GM18861 (cell line): Measurements from ENCODE around the gene KCNQ1.

Experiments
- ATAC-seq: cut with Tn5 transposase; IDR thresholded peaks from one replicate; pipeline ENCODE4 v1.9.1; 2021; ENCODE audit not compliant: unreplicated experiment

Gene KCNQ1

DNA sequence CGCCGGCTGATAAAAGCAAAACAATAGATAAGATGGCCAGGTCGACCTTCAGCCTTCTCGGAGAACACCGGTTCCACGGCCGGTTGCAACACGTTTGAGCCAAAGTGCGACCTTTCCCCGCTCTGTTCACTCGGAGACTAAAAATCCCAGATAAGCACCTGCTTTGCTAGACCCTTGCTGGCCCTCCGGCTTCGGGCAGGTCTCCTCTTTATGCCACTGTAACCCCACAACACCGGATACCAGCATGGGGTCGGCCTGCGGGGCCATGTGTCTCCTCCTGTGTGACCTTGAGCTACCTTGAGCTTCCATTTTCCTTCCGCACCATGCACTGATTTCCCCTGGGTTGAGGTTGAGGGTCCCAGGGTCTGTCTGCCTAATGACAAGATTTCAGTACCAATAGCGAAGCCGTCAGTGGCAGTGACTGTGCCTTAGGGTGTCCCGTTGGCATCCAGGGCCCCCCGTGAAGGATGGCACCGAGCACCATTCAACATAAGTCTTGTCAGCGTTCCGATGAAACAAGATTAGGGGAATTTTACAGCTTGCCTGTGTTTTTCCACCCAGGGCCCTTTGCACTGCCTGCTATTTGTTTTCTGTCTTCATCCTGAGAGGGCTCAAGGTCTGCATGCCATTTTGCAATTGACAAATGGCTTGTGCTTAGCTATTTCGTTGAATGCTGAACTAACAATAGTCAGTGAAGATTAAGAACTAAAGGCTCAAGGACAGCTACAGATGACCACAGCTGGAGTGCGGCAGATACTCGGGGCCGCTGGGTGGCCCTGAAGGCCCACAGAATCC is 118.6 kb downstream of the KCNQ1 start:
- no peak for ATAC-seq

DNA sequence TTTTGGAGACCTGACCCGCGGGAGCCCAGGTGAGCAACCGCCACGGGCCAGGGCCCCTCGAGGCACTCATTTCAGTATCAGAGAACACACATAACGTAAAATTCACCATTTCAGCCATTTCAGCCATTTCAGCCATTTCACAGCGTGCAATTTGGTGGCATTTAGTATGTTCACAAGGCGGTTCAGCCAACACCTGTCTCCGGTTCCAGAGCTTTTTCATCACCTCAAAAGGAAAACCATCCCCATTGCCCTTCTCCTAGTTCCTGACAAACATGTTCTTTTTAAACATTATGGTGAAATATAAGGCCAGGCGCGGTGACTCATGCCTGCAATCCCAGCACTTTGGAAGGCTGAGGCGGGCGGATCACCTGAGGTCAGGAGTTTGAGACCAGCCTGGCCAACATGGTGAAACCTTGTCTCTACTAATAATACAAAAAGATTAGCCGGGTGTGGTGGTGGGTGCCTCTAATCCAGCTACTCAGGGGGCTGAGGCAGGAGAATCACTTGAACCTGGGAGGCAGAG is 119.3 kb downstream of the KCNQ1 start:
- no peak for ATAC-seq

DNA sequence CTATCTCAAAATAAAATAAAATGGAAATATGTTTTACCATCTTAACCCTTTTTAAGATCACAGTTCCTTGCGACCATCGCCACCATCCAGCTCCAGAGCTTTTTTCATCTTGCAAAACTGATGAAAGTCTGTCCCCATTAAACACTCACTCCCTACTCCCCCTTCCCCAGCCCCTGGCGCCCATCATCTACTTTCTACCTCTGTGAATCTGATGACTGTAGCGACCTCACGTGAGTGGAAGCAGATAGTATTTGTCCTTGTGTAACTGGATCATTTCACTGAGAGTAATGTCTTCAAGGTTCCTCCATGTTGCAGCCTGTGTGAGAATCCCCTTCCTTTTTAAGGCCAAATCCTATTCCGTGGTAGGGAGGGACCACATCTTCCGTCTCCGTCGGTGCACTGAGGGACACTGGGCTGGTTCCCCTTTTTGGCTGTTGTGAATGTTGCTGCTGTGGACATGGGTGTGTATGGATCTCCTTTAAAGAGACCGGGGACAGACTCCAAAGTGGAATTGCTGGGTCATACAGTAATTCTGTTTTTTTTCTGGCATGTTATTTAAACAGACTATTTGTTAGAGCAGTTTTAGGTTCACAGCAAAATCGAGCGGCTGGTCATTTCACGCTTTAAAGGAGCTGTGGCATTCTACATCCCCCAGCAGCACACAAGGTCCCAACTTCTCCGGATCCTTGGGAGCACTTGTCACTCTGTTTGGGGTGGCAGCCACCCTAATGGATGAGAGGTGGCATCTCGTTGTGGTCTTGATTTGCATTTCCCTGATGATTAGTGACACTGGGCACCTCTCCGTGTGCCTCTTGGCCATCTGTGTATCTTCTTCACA is 120.0 kb downstream of the KCNQ1 start:
- ATAC-seq, result no peak

DNA sequence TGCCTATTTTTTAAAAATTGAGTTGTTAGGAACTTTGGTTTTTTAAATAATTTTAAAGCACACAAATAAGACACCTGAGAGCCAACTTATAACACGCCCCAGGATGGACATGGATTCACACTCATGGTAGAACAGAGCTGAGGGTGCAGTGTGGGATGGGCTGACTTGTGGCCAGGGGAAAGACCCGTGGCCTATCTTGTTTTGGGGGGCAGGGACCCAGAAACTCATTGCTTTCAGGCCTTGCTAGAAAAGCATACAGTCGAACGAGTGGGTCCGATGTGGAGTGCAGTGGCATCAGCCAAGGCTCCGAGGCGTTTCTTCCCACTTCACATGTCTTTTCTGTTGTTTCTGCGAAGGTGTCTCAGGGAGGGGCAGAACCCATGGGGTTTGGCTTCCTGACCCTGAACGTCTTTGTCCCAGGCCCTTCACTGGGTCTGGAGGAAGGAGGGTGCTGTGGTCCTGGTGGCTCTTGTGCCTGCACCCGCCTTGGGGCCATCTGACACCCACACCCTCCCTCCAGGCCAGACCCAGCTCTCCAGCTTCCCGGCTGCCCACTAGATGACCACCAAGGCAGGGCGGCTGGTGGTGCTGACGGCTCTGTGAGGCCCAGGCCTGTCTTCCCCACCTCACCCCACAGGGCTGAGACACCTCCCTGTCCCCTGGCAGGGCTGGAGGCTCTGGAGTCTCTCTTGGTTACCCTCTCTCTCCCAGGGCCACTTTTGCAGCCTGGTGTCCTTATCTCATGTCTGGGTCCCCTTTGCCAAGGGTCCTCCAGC is 120.8 kb downstream of the KCNQ1 start:
- no peak for ATAC-seq

DNA sequence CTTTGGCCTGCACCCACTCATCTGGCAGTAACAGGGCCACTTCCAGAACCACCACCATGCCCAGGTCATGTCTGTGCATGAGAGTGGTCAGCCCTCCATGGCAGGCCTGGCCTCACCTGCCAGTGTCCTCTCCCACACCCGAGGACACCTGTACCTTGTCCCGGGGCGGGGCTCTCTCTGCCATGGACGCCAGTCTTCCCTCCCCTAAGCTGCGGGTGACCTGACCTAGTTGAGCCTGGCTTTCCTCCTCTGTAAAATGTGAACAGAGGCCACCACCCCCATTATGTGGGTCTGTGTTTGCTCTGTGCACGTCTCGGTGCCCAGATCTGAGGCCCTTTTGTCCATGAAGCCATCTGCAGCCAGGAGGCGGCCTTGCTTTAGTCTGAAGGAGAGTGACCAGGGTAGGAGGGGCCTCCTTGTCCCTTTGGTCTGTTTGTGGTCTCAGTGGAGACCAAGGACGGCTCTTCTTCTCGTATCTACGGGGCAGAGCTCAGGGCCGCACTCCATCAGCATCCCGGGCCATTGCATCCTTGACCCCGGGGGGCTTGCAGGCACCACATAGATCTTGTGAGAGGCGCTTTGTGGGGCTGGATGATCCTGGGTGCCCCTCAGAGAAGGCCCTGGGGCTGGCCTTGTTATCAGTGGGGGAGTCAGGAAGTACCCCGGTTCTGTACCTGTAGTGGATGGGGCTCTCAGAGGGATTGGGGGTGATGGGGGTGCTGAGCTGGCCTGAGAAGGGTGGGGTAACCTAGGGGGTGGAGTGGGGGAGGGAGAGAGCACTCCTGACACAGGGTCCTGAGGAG is 121.6 kb downstream of the KCNQ1 start:
- no peak for ATAC-seq

DNA sequence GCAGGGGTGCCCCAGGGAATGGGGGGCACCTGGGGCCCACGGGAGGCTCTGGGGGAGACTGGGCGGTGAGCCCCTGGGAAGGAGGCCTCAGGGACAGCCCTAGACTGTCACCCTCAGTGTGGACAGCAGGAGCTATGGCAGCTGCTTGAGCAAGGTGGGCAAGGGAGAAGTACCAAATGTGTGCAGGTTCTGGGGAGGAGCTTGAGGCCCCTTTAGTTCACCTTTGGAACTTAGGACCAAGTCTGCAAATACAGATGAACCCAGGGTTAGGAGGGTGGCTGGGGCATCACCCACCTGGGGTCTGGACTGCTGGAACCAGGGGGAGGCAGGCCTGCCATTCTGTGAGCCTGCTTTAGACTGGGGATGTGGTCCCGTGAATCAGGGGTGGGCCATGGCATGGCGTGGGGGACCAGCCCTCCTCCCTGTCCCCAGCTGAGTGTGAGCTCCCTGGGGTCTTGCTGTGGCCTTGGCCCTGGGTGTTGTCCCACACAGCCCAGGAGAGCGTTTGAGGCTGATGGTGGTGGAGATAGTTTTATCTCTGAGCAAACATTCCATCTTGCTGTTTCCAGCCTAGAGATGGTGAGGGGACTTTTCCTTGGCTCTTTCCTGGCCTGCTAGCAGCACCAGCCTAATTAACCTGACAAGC is 122.3 kb downstream of the KCNQ1 start:
- ATAC-seq, result no peak

DNA sequence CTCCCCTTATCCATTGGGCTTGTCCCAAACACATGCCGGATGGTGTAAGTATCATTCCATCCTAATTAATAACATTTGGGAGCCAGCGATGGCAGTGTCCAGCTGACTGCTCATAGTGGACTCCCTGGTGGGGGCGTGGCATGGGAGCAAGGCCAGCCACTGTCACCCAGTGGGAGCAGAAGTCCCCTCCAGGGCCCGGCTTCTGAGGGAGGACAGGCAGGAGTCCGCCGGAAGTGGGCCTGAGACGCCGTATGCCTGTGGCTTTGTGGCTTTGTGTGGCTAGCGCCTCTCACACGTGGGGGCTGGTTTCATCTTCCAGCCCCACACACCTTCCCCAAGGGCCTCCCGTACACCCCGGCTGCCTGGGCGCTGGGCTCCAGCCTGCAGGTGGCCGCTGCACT is 124.5 kb downstream of the KCNQ1 start:
- no peak for ATAC-seq

DNA sequence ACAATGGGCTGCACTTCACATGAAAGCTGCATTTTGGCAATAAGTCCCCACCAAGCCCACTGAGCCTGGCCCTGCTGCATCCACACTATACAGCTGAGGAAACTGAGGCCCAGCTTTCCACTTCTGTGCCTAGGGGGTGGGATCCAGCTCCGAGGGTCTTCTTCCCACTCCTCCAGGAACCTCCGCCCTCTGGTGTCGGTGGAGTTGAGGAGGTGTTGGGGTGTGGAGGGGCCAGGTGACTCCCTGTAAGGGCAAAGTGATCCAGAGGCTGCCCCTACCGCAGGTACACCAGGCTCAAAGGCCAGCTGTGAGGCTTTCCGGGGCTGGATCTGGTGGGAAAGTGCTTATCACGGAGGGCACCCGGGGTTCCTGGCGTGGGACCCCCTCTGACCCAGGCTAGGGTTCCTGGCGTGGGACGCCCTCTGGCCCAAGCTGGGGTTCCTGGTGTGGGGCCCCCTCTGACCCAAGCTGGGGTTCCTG is 125.0 kb downstream of the KCNQ1 start:
- ATAC-seq, result no peak

DNA sequence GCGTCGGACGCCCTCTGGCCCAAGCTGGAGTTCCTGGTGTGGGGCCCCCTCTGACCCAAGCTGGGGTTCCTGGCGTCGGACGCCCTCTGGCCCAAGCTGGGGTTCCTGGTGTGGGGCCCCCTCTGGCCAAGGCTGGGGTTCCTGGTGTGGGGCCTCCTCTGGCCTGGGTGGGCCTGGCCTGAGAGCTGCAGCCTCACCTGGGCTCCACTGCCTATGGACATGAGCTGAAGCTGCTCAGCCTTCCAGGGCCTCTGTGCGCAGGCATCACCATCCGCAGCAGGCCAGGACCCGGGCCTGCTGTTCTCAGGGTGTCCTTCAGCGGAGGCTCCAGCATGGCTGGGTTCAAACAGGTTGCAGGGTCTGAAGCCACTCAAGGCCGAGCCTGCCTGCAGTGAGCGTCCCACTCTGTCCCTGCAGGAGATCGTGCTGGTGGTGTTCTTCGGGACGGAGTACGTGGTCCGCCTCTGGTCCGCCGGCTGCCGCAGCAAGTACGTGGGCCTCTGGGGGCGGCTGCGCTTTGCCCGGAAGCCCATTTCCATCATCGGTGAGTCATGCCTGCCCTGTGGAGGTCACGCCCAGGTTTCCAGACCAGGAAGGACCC is 125.5 kb downstream of the KCNQ1 start:
- ATAC-seq, result no peak

DNA sequence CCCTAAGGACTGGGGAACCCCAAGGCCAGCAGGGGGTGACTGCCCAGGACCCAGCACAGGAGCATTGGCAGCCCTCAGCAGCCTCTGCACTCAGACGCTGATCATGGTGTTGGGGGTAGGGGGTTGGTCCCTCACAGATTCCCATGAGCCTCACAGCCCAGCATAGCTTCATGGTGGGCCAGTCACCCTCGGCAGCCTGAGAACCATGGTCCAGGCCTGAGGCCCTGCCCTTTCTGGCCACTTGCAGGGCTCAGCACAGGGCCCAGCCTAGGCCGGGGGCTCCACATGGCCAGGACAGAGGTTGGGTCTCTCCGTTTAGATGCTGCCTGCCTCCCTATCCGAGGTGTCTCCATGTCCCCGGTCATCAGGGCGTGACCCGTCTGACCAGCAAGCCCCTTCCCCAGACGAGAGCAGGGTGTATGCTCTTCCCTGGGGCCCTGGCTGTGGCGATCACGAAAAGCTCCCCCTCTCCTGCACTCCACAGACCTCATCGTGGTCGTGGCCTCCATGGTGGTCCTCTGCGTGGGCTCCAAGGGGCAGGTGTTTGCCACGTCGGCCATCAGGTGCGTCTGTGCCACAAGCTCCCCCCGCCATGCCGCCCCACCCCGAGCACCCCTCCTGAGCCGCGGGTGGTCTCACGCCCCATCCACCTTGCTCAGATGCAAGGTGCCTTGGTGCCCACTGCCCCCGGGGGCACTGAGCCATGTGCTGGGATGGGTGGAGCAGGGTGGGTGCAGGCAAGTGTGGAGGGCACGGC is 126.2 kb downstream of the KCNQ1 start:
- ATAC-seq, result no peak

DNA sequence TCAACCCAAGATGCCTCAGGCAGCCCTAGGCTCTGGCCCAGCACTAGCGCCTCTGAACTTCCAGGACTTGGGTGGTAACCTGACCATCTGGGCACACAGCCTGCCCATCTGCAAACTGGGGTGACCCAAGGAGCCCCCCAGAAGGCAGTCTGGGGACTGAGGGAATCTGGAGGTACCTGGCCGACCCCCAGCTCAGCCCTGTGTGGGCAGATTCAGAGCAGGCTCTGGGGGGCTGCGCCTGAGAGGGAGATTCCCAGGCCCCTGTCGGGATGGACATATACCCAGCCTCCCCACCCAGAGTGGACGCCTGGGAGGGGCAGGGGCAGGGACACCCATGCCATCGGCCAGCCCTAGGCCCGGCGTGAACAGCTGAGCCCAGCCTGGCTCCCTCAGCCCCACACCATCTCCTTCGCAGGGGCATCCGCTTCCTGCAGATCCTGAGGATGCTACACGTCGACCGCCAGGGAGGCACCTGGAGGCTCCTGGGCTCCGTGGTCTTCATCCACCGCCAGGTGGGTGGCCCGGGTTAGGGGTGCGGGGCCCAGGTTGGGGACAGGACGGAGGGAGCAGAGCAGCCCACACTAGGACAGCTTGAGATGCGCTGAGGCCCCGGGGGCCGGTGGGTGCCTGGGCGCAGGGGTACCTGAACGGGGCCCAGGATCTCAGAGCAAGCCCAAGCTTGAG is 126.9 kb downstream of the KCNQ1 start:
- ATAC-seq, result no peak

DNA sequence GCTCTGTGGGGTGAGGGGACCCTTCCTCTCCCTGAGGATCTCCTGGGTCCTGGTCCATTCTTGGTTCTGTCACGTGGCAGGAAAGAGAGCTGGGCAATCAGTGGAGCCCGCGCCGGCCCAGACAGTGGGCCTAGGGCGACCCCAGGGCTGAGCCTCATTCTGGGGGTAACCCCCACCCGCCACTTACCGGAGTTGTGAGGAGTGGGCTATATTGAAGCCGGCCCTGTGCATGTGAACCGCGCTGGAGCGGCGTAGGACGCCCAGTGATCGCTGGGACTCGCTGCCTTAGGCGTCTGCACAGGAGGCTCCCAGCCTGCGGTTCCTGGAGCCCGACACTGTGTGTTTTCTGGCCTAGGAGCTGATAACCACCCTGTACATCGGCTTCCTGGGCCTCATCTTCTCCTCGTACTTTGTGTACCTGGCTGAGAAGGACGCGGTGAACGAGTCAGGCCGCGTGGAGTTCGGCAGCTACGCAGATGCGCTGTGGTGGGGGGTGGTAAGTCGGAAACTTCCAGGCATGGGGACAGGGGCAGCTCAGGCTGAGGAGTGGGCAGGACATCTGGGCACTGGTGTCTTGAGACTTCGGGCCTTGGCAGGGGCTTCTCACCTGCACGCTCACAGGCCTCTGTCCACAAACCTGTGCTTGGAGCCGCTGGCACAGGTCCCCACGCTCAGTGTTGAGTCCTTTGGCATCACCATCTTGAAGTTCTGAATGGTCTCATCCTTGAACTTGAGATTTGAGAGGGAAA is 127.9 kb downstream of the KCNQ1 start:
- ATAC-seq, result no peak

DNA sequence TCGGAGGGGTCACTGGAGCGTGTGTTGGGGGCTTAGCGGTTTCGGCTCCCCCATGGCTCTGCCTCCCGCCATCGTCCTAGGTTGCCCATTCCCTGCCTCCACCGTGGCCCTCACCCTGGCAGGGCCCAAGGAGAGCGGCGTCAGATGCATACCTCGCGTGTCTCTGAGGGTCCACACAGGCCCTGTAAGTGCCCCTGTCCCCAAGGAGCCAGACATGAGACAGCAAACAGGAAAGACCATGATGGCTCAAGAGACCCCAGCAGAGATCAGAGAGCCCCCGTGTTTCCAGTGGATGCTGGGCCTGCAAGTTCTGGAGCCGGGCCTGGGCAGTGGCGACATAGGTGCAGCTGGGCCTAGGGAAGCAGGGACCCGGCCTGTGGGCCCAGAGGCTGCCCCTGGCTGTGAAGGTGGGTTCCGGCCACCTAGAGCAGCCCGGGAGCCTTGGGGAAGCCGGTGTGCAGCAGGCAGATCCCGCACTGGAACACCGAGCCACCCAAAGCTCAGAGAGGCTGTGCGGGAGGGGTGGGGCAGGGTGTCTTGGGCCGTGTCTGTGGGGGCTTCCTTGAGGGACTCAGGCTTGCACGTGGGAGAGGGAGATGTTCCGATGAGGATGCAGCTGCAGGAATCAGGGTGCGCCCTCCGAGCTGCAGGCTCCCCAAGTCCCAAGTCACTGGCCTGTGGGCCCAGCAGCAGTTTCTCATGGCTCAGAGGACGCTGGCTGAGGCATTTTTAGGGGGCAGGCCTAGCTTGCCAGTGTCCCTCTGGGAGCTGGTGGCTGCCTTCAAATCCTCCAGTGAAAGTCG is 128.6 kb downstream of the KCNQ1 start:
- no peak for ATAC-seq

DNA sequence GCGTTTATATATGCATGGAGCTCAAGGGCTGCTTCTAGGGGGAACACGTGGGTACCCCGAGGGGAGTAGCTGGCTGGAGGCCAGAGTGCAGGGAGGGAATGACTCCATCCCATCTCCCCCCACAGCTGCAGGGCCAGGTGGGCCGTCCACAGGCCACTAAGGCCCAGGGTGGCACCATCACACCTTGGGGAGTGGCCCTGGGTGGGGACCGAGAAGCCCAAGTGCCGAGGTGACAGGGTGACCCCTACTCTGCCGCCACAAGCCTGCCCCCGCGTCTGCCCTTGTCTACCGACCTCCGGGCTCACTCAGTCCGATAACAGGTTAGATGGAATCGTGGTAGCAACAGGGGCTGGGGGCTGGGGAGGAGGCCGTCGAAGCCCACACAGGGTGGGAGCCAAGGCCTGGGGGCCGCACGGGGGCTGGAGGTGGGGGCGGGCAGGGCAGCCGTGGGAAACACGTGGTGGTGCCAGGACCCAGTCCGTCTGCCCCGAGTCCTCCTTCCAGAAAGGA is 129.3 kb downstream of the KCNQ1 start:
- ATAC-seq, result no peak

DNA sequence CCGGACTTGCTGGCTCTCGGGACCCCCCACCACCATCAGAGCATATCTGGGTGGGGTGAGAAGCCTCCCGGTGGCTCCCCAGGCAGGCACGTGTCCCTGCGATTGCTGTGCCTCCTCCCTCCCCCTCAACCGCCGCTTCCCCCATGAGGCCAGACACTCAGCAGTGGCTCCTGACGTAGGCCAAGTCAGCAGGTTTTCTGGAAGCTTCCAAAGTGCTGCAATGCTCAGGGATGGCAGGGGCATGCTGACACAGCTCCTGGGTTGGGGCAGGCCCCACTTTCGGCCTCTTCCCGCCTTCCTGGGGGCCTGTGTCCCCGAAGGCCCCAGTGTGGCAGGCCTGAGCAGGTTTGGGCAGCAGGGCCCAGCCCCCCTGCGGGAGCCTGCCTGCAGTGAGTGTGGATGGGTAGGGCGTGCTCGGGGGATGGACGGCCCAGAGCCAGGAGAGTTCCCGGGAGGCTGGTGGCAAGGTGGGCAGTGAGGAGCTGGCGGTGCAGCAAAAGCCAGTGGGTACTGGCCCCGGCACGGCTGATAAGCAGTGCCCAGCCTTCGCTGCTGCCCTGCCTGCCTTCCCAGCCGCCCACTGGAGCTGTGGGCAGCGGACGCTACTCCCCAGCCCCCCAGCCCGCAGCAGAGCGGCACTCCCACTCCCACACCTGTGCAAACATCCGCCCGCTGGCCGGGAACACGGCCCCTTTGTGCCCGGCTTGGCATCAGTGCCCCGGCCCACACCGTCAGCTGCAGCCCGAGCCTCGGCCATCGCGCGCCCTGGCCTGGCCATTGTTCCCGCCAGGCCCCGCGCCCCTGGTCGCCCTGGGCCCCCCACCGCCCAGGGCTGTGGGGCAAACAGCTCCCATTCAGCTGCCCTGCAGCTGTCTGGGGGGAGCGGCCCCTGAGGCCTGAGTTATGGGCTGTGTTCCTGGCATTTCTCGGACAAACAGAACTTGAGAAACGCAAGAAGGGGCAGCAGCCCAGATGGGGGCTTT is 130.0 kb downstream of the KCNQ1 start:
- no peak for ATAC-seq
